ENCODE data around the gene LGALS13. TPM values are rescaled to one million over a fixed set of nuclear protein-coding genes. Genes with fewer than 3 reads are reported as not detected.

LGALS13 gene
- total and polyA plus RNA-seq, 7 donors, result not detected

Other genes starting within 250 kb of the LGALS13 start
- 10 to 100 TPM; 33.7 to 38.0 (median 34.6) TPM for gene PAF1, start 211.4 kb upstream of the LGALS13 start, total RNA-seq
- 10 to 100 TPM; 34.1 to 58.0 (median 37.6) TPM for gene PAF1, start 211.4 kb upstream of the LGALS13 start, polyA plus RNA-seq
- gene MED29, start 211.1 kb upstream of the LGALS13 start, total RNA-seq, result 10 to 100 TPM; 25.0 to 33.6 (median 30.2) TPM
- gene MED29, start 211.1 kb upstream of the LGALS13 start, polyA plus RNA-seq, result 10 to 100 TPM; 25.0 to 51.7 (median 26.9) TPM
- 100 to 1,000 TPM in 3 of 4 donors, 10 to 100 TPM in 1; 32.1 to 391 (median 184) TPM for gene ZFP36, start 195.7 kb upstream of the LGALS13 start, total RNA-seq
- gene ZFP36, start 195.7 kb upstream of the LGALS13 start, polyA plus RNA-seq, result 100 to 1,000 TPM in 1 of 3 donors, 10 to 100 TPM in 2; 80.8 to 178 (median 83.3) TPM
- gene PLEKHG2, start 189.9 kb upstream of the LGALS13 start, total RNA-seq, result 1 to 10 TPM; 6.8 to 8.0 (median 7.4) TPM
- 1 to 10 TPM; 2.4 to 3.0 (median 2.7) TPM for gene PLEKHG2, start 189.9 kb upstream of the LGALS13 start, polyA plus RNA-seq
- 1,000 to 10,000 TPM; 1,186 to 1,958 (median 1,553) TPM for gene RPS16, start 166.6 kb upstream of the LGALS13 start, total RNA-seq
- gene RPS16, start 166.6 kb upstream of the LGALS13 start, polyA plus RNA-seq, result 1,000 to 10,000 TPM; 2,324 to 3,255 (median 2,994) TPM
- 10 to 100 TPM; 60.7 to 88.6 (median 80.2) TPM for gene SUPT5H, start 156.9 kb upstream of the LGALS13 start, total RNA-seq
- 10 to 100 TPM; 63.1 to 97.1 (median 88.0) TPM for gene SUPT5H, start 156.9 kb upstream of the LGALS13 start, polyA plus RNA-seq
- 100 to 1,000 TPM in 1 of 4 donors, 10 to 100 TPM in 3; 70.5 to 105 (median 75.7) TPM for gene TIMM50, start 121.7 kb upstream of the LGALS13 start, total RNA-seq
- 100 to 1,000 TPM in 1 of 3 donors, 10 to 100 TPM in 2; 86.1 to 189 (median 95.0) TPM for gene TIMM50, start 121.7 kb upstream of the LGALS13 start, polyA plus RNA-seq
- under 1 TPM in 1 of 4 donors, not detected in 3; 0.14 TPM for gene DLL3, start 103.6 kb upstream of the LGALS13 start, total RNA-seq
- gene DLL3, start 103.6 kb upstream of the LGALS13 start, polyA plus RNA-seq, result under 1 TPM in 1 of 3 donors, not detected in 2; 0.03 TPM
- gene SELENOV, start 87.4 kb upstream of the LGALS13 start, total RNA-seq, result not detected
- not detected for gene SELENOV, start 87.4 kb upstream of the LGALS13 start, polyA plus RNA-seq
- 1 to 10 TPM in 3 of 4 donors, under 1 TPM in 1; 0.71 to 1.9 (median 1.7) TPM for gene EID2B, start 69.7 kb upstream of the LGALS13 start, total RNA-seq
- 1 to 10 TPM in 2 of 3 donors, under 1 TPM in 1; 0.83 to 9.0 (median 1.9) TPM for gene EID2B, start 69.7 kb upstream of the LGALS13 start, polyA plus RNA-seq
- 10 to 100 TPM in 3 of 4 donors, 1 to 10 TPM in 1; 7.6 to 13.2 (median 10.8) TPM for gene EID2, start 62.4 kb upstream of the LGALS13 start, total RNA-seq
- 10 to 100 TPM in 1 of 3 donors, 1 to 10 TPM in 2; 7.7 to 15.7 (median 9.3) TPM for gene EID2, start 62.4 kb upstream of the LGALS13 start, polyA plus RNA-seq
- gene LGALS16, start 53.4 kb downstream of the LGALS13 start, total RNA-seq, result not detected
- not detected for gene LGALS16, start 53.4 kb downstream of the LGALS13 start, polyA plus RNA-seq
- not detected for gene LGALS14, start 102.0 kb downstream of the LGALS13 start, total RNA-seq
- gene LGALS14, start 102.0 kb downstream of the LGALS13 start, polyA plus RNA-seq, result not detected
- under 1 TPM in 1 of 4 donors, not detected in 3; 0.59 TPM for gene CLC, start 135.5 kb downstream of the LGALS13 start, total RNA-seq
- not detected for gene CLC, start 135.5 kb downstream of the LGALS13 start, polyA plus RNA-seq
- gene LEUTX, start 176.3 kb downstream of the LGALS13 start, total RNA-seq, result not detected
- not detected for gene LEUTX, start 176.3 kb downstream of the LGALS13 start, polyA plus RNA-seq
- gene DYRK1B, start 231.6 kb downstream of the LGALS13 start, total RNA-seq, result 100 to 1,000 TPM in 2 of 4 donors, 10 to 100 TPM in 2; 64.5 to 157 (median 109) TPM
- 10 to 100 TPM; 11.1 to 46.4 (median 35.3) TPM for gene DYRK1B, start 231.6 kb downstream of the LGALS13 start, polyA plus RNA-seq
- 100 to 1,000 TPM in 3 of 4 donors, 10 to 100 TPM in 1; 70.3 to 150 (median 114) TPM for gene FBL, start 243.9 kb downstream of the LGALS13 start, total RNA-seq
- 100 to 1,000 TPM; 142 to 267 (median 162) TPM for gene FBL, start 243.9 kb downstream of the LGALS13 start, polyA plus RNA-seq

All from psoas muscle (tissue), 7 donors.